Measurements from ENCODE around the gene USF3.

Gene USF3, protein sequence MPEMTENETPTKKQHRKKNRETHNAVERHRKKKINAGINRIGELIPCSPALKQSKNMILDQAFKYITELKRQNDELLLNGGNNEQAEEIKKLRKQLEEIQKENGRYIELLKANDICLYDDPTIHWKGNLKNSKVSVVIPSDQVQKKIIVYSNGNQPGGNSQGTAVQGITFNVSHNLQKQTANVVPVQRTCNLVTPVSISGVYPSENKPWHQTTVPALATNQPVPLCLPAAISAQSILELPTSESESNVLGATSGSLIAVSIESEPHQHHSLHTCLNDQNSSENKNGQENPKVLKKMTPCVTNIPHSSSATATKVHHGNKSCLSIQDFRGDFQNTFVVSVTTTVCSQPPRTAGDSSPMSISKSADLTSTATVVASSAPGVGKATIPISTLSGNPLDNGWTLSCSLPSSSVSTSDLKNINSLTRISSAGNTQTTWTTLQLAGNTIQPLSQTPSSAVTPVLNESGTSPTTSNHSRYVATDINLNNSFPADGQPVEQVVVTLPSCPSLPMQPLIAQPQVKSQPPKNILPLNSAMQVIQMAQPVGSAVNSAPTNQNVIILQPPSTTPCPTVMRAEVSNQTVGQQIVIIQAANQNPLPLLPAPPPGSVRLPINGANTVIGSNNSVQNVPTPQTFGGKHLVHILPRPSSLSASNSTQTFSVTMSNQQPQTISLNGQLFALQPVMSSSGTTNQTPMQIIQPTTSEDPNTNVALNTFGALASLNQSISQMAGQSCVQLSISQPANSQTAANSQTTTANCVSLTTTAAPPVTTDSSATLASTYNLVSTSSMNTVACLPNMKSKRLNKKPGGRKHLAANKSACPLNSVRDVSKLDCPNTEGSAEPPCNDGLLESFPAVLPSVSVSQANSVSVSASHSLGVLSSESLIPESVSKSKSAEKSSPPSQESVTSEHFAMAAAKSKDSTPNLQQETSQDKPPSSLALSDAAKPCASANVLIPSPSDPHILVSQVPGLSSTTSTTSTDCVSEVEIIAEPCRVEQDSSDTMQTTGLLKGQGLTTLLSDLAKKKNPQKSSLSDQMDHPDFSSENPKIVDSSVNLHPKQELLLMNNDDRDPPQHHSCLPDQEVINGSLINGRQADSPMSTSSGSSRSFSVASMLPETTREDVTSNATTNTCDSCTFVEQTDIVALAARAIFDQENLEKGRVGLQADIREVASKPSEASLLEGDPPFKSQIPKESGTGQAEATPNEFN (N-terminal part only)

DNA sequence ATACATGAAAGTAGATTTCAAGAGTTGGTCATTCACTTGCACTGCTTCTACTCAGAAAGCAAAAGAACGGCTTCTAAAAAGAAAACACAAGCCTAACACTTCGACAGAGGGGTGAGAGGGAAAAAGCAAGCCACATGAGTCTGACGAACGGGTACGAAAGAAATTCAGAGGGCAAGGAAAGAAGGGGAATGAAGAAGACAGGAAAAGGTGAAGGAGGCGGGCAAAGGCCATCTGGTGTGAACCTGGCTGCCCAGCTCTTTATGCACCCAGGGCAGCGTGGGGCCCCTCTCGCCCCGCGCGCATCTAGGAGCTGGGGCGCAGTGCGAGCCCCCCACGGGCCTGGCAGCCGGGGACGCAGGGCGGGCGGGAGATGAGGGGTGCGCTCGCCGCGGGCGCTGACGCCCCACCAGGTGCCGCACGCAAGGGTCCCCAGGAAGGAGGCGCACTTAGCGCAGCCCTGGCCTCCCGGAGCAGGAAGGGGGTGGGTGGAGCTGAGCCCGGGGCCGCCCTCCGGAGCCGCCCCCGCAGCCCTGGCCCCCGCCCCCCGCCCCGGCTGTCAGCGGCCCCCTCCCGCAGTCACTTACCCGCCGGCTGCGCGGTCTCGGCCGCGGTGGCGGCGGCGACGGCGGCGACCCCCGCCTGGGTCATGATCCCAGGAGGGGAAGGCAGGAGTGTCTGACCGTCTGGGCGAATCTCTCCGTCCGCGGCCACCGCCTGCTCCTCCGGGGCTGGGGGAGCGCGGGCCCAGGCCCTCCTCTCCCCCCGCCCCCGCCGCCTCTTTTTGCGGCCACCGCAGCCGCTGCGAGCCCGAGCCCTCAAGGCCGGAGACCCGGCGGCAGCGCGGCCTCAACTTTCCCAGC, at the start of gene USF3:
Gene USF3 (minus strand): TSS at position 857 of the 860 bp plus-strand sequence. CDS start 21,764 bp downstream, outside the sequence.
- H3K9ac ChIP-seq = peak within 1 kb of the TSS; percentile 95
- peak within 1 kb of the TSS; percentile 87 for H2AFZ ChIP-seq
- H3K9me3 ChIP-seq (ENCODE audit: control insufficient read depth, low read length) = no peaks in the 10 kb centered on the region
- peaks cover 13% of the 10 kb centered on the region for H3K4me1 ChIP-seq
- H3K27me3 ChIP-seq (ENCODE audit: control insufficient read depth, insufficient read depth, low read length) = no peaks in the 10 kb centered on the region
- peaks cover 27% of the 10 kb centered on the region for H3K79me2 ChIP-seq
- peak within 1 kb of the TSS; percentile 94 for H3K27ac ChIP-seq
- H3K4me3 ChIP-seq (ENCODE audit: low read depth, low read length) = peak within 1 kb of the TSS; percentile 99
- no peaks in the 10 kb centered on the region for H3K36me3 ChIP-seq (ENCODE audit: control insufficient read depth, insufficient read depth, low read length)
- no peak for TF ChIP-seq CTCF (IDR thresholded peaks at IDR 0.05)
- H3K4me2 ChIP-seq (ENCODE audit: low read length) = peak within 1 kb of the TSS; percentile 85

GRCh38 chr3:113745756-113746547, 49.5 kb upstream of the USF3 start, which contains the start of gene NAA50:
Gene NAA50 (minus strand): TSS chr3:113746249. CDS start chr3:113745949, 300 bp downstream.
- Histone ChIP-seq H3K4me2 (ENCODE audit: low read length) (peak within 1 kb of the TSS; percentile 90), H3K79me2 (peaks cover 43% of the 10 kb centered on the region), H3K4me3 (ENCODE audit: low read depth, low read length) (peak within 1 kb of the TSS; percentile 86), H3K9ac (peak within 1 kb of the TSS; percentile 87), H3K4me1 (peaks cover 25% of the 10 kb centered on the region), H3K27me3 (ENCODE audit: control insufficient read depth, insufficient read depth, low read length) (no peaks in the 10 kb centered on the region), H3K27ac (peak within 1 kb of the TSS; percentile 100), H3K36me3 (ENCODE audit: control insufficient read depth, insufficient read depth, low read length) (no peaks in the 10 kb centered on the region), H2AFZ (peak within 1 kb of the TSS; percentile 94), H3K9me3 (ENCODE audit: control insufficient read depth, low read length) (no peaks in the 10 kb centered on the region)
- TF ChIP-seq CTCF (IDR thresholded peaks at IDR 0.05) = no peak

DNA sequence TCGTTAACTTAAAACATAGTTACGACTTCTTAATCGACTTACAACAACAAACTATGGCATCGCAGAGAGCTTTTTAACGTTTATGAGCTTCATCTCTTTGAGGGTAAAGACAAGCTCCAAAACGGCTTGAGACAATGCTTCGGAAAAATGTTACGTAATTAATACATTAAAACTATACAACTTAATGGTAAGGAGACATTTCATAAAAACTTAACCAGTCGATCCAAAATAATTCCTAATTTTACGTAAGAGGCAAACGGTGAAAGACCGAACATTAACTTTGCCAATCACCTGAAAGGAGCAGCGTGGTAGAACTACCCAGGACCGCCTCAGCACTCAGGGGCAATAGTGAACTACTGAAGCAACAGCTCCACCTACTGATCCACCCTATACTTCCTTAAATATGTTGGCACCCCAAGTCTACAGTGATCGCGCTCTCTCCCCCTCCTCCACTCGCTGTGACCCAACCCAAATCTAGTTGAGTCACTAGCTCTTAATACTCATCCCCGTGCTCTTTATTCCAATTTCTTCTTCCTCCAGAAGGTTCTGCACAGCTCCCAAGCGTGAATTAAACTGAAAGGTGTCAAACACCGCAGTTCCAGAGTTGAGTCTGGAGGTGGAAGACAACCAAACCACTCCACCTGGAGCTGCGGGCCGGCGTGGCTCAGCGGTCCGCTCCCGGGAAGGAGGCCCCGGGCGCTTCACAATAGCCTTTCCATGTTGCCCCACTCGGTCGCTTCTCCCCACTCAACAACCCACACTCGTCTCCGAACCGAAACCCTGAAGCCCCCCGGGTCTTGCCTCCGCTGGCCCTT, 48.7 kb upstream of the USF3 start:
- no peaks in the 10 kb centered on the region for H3K36me3 ChIP-seq (ENCODE audit: control insufficient read depth, insufficient read depth, low read length)
- H2AFZ ChIP-seq = peak overlapping the region; percentile 94
- H3K9me3 ChIP-seq (ENCODE audit: control insufficient read depth, low read length) = no peaks in the 10 kb centered on the region
- peak overlapping the region; percentile 87 for H3K9ac ChIP-seq
- peak; percentile 48 for TF ChIP-seq CTCF (IDR thresholded peaks at IDR 0.05)
- H3K4me1 ChIP-seq = peaks cover 25% of the 10 kb centered on the region
- peak overlapping the region; percentile 100 for H3K27ac ChIP-seq
- peaks cover 44% of the 10 kb centered on the region for H3K79me2 ChIP-seq
- peak overlapping the region; percentile 90 for H3K4me2 ChIP-seq (ENCODE audit: low read length)
- H3K4me3 ChIP-seq (ENCODE audit: low read depth, low read length) = peak overlapping the region; percentile 86
- H3K27me3 ChIP-seq (ENCODE audit: control insufficient read depth, insufficient read depth, low read length) = no peaks in the 10 kb centered on the region
